Subcutaneous adipose tissue (tissue), 4 donors: ENCODE results near the gene CAST. TPM values are rescaled to one million over a fixed set of nuclear protein-coding genes. Genes with fewer than 3 reads are reported as not detected.

Source experiments
- total RNA-seq, 4 donors: library from RNA; depleted of rRNA; stranded (reverse); fragments of >200 nt; gene quantifications; one replicate each; pipeline ENCODE4 v1.1.0, GENCODE V29; 2016
- TF ChIP-seq, protein P1 (sequence below): fragments of 450-650 bp; IDR thresholded peaks from one replicate; pipeline ENCODE4 v1.5.1; 2016; ENCODE audit warnings: low read depth, mild to moderate bottlenecking, control low read depth, antibody characterized with exemption, moderate library complexity

CAST gene
- total RNA-seq, 4 donors from 2014 or later, result 296 to 432 (median 373) TPM

DNA sequence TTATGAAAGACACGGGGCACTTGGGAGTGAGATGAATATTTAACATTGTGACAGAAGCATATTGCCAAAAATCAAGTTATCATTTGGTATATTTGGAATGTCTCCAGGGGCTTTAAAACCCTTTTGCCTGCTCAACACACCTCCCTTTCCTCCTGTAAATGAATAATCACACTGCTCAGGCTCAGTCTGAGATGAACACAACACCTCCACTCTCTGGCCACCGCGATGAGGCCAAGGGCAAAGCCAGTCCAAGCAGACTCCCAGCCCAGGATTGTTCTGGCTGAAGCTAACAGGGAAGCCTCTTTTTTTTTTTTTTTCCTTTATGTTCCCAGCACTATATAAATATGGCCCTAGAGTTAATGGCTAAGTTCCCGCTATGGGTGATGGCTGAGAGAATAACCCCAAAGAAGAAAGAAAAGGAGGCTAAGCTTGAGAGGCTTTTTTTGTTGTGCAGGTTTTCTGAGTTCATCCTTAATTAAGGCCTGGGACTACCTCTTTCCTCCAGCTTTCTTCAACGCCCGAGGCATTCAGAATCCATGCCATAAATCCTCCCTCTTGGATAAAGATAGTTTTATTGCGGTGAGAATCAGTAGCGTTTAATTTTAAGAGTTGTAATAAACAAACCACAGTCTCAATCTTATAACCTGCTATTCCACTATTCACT lies 156.1 kb downstream of the CAST start:
- TF ChIP-seq, protein P1, sequence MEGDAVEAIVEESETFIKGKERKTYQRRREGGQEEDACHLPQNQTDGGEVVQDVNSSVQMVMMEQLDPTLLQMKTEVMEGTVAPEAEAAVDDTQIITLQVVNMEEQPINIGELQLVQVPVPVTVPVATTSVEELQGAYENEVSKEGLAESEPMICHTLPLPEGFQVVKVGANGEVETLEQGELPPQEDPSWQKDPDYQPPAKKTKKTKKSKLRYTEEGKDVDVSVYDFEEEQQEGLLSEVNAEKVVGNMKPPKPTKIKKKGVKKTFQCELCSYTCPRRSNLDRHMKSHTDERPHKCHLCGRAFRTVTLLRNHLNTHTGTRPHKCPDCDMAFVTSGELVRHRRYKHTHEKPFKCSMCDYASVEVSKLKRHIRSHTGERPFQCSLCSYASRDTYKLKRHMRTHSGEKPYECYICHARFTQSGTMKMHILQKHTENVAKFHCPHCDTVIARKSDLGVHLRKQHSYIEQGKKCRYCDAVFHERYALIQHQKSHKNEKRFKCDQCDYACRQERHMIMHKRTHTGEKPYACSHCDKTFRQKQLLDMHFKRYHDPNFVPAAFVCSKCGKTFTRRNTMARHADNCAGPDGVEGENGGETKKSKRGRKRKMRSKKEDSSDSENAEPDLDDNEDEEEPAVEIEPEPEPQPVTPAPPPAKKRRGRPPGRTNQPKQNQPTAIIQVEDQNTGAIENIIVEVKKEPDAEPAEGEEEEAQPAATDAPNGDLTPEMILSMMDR, result no peak

DNA sequence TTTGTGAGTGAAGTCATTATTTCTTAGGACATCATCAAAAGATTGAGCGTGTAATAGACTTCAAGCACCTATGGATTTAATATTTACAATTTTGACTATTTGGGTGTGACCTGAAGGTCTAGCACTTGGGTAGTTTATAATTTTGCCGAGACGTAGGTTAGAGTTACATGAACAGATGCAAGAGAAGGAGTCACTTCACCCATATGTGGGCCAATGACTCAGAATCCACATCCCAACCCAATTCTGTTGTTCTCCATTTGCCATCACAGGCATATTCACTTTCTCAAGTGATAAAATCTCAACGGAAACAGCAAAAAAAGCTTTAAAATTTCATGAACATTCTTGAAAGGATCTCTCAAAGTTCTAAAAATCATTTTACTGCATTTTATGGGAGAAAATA lies 157.6 kb downstream of the CAST start:
- TF ChIP-seq, protein P1, result no peak

DNA sequence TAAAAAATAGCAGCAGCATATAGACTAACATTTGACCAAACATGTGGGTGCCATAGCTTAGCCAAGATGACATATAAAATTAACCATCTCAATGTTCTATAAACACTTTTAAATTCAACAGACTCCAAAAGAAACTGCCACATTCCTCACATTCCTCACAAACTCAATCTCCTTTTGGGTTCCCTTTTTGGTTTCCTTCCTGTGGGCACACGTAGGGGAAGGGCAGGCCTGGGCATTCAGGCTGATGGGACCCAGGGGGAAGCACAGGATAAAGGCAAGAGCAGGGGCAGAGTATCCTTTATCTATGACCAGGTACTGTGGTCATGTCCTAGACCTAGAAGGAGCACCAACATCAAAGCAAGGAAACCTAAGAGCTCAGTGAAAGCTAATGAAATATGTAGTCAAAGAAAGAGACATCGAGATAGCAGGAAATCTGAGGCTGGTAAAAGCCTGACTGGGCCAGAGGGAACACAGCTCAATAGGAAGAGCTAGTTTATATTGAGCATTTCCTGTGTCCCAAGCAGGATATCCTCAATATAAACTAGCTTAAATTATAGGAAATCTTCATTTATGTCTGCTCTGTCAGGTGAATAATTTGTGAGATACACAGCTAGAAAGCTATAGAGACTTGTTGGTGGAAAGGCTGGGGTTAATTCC lies 159.2 kb downstream of the CAST start:
- TF ChIP-seq, protein P1, result no peak

- TF ChIP-seq, protein P1, result no peak
Measured at GRCh38 chr5:96822686-96823459, 160.7 kb downstream of the CAST start.

- TF ChIP-seq, protein P1, result no peak
Measured at GRCh38 chr5:96823900-96824380, 161.8 kb downstream of the CAST start.

Other genes with a start within 250 kb of the CAST start
- gene PCSK1, start 229.1 kb upstream of the CAST start, total RNA-seq, result 10 to 100 TPM in 1 of 4 donors, 1 to 10 TPM in 1, under 1 TPM in 2; 0.49 to 11.9 (median 2.5) TPM
- 10 to 100 TPM; 50.5 to 80.8 (median 66.9) TPM for gene ERAP1, start 145.6 kb downstream of the CAST start, total RNA-seq
- gene ERAP2, start 214.1 kb downstream of the CAST start, total RNA-seq, result 10 to 100 TPM; 17.2 to 28.7 (median 23.5) TPM